DMS114 treated with DMSO at 0.1 percent for 48 hours (cell line): ENCODE measurements around the gene PRAME.
"Not testable (repeated sequence)": the region's sequence is repeated elsewhere in the genome, so short reads cannot be mapped to it uniquely, and the experiment has no call there.

Source experiments
- DNase-seq: peaks from one replicate; lab custom pipeline; 2025; ENCODE audit not compliant: unreplicated experiment; lab: John Stamatoyannopoulos, UW

PRAME gene

DNA sequence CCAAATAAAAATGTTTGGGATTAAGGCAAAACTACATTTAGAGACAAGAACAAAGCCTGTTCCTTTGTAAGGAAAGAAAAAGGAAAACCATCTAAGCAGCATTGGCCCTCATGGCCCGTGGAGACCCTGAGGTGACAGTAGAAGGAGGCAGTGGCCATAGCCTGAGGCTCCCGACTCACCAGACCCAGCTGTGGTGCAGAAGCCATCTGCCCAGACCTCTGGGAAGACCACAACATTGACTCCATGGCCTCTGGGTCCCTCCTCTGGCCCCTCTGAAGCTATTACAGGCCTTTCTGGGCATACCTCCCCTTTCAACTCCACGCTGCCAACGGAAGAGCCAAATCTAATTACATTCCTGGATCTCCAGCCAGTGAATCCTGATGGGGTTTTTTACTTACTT lies 6.4 kb downstream of the PRAME start:
- DNase-seq: no peak

DNA sequence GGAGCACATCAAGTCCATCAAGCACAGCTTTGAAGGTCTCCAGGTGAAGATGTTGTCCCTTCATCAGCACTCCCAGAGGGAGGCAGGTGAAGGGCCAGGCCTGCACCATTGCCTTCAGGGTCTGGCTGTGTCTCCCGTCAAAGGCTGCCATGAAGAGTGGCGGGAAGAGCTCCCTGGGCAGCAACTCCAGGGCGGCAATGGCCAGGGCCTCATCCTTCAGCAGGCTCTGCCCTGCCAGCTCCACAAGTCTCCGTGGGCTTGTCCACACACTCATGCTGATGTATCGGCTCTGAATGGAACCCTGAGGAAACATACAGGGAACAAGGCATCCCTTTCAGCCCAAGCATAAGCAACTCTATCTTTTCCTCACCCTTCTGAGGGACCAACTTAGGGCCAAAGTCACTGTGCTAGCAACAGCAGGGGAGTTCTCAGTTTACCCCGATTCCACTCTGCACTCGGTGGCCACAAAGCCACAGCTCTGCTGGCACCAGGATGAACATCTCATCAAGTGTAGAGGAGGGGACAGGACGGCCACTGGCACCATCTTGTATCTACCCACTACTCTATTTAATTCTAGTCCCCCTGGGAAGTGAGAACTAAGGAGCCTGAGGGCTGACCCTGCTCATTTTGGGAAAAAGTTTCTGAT lies 8.2 kb downstream of the PRAME start:
- DNase-seq: no peak

DNA sequence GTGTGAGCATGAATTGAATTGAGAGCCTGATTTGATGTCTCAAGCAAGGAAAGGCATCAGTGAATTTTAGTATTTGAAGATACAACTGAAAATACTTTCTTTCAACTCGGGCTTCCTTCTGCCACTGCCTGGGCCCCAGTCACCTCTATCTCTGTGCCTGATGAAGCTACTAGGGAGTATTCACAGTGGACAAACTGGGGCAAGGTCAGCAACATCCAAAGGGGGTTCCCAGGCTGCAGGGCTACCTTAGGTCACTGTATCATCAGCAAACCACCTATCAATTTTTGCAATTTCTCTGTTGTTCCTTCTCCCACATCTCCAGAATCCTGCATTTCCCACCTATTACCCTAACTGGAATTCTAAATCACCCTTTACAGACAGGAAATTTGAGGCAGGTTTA lies 10.2 kb downstream of the PRAME start:
- DNase-seq: no peak

DNA sequence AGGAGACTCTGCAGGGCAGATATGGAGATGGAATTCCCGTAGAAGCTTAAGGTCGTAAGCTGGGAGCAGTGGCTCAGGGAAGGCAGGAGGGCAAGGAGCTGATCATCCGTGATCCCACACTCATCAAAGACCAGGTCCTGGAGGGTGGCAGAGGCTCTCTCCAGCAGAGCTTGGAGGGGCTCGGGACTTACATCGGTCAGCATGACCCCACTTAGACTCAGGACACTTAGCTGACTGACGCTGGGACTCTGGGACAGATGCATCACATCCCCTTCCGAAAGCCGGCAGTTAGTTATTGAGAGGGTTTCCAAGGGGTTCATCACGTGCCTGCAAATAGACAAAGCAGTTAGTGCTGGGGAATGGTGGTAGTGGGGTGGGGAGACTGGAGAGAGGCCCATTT lies 10.7 kb downstream of the PRAME start:
- DNase-seq: no peak

DNA sequence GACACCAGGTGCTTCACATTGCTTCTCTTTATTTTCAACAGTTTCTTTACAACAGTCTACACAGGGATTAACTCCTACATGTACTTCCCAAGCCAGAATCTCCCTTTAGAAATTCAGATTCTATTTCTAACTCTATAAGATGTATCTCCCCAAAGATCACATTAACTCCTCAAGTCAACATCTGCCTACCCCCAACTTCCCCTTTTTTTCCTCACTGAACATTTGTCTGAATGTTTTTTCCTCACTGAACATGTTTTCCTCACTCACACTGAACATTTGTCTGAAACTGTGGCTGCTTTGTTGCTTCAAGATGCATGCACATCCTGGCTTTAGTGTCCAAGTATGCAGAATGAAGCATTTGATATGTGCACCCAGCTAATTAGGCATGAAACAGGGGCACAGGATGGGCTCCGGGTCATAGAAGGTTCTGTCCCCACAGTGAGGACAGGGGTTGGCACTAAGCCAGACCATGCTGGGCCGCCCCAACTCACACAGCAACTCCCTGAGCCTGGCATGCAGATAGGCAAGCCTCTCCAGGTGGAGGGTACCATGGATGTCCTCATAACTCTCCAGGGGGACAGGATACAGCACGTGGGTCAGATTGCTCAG lies 11.3 kb downstream of the PRAME start:
- DNase-seq: no peak

DNA sequence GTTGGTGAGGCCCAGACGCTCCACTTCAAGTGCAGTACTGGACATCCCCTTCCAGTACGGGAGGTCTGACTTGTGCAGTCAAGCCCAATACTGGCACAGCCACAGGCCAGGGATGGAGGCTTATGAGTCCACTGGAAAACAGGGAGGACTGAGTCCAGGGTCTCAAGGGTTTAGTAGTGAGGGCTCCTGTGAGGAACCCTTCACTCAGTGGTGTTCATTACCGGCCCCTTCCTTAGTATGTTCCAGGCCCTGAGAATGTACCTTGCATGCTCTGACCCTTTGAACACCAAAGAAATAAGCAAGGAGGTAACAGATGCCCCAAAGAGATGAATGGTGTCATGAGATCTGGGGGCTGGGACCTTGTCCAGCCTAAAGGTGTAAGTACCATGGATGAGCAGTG lies 11.8 kb downstream of the PRAME start:
- no peak for DNase-seq

DNA sequence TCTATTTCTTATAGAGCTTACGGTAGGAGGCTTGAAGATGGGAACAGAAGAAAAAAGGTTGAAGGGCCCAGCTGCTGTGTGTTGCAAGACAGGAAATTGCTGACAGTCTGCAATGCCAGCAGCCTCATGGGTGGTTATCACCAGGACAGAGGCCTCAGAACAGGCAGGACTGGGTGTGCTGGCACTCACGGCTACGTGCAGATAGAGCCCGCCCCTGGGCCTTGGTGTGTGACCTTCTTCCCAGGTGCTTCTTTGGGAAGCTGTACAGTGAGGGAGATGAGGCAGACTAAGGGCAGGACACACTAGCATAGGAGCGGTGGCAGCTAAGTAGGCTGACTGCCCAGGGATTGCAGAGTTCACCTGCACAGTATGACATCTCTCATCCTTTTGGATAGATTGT lies 12.6 kb downstream of the PRAME start:
- DNase-seq: no peak

DNA sequence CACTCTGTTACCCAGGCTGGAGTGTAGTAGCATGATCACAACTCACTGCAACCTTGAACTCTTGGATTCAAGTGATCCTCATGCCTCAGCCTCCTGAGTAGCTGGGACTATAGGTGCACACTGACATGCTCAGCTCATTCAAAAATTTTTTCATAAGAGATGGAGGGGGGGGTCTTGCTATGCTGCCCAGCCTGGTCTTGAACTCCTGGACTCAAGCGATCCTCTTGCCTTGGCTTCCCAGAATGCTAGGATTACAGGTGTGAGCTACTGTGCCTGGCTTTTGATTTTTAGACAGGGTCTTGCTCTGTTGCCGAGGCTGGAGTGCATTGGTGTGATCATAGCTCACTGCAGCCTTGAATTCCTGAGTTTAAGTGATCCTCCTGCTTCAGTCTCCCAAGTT lies 14.0 kb downstream of the PRAME start:
- no peak for DNase-seq

DNA sequence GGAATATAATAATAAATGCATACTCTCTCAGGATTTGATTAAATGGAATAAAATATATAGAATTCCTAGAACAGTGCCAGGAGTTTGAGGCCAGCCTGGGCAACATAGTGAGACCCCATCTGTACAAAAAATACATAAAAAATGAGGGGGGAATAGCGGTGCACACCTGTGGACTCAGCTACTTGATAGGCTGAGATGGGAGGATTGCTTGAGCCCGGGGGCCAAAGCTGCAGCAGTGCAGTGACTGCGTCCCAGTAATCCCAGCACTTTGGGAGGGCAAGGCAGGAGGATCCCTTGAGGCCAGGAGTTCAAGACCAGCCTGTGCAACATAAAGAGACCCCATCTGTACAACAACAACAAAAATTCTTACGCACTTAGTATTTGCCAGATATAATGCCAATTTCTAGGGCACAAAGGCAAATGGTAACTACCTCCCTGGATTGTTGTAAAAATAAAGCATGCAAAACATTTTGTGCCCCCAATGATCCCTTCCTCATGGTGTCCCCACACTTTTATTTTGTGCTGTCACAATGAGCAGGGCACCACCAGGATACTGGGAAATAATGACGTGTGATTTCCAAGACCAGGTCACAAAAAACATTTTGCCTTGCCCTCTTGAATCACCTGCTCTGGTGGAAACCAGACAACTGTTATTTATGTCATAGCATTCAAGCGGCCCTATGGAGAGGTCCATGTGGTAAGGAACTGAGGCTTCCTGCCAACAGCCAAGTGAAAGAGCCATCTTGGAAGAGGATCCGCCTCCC lies 20.7 kb downstream of the PRAME start:
- DNase-seq: no peak

DNA sequence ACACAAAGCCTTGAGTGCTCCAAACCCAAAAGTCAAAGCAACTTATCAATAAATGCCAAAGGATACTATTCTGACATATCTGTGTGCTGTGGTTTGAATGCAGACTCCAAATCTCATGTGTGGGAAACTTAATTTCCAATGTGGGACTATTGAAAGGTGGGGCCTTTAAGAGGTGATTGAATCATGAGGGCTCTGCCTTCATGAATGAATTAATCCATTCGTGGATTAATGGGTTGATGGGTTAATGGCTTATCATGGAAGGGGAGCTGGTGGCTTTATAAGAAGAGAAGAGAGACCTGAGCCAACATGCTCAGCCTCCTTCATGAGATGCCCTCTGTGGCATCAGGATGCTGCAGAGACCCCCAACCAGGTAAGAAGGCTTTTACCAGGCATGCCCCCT lies 22.1 kb downstream of the PRAME start:
- no peak for DNase-seq

DNA sequence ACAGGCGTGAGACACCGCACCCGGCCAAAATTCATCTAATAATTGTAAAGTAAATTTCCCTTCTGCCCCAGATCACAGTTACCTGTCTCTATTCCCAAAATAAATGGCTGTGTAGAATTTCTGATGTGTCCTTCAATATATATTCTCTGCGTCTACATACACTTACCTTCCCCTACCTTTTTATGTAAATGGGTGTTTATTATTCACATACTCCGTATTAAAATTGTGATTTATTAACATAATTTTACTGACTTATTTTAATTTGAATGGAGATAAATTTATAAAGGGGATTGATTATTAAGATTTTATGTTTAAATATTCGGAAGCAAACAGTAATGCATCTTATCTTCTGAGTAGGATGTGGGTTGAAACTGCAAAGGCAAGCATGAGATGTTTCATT lies 22.6 kb downstream of the PRAME start:
- no peak for DNase-seq

DNA sequence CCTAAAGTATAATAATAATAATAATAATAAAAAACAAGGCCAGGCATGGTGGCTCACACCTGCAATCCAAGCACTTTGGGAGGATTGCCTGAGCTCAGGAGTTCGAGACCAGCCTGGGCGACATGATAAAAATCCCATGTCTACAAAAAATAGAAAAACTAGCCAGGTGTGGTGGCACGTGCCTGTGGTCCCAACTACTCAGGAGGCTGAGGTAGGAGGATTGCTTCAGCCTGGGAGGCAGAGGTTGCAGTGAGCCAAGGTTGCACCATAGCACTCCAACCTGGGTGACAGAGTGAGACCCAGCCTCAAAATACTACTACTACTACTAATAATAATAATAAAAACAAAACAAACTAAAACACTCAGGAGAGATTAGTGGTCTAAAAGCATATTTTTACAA lies 23.4 kb downstream of the PRAME start:
- no peak for DNase-seq

DNA sequence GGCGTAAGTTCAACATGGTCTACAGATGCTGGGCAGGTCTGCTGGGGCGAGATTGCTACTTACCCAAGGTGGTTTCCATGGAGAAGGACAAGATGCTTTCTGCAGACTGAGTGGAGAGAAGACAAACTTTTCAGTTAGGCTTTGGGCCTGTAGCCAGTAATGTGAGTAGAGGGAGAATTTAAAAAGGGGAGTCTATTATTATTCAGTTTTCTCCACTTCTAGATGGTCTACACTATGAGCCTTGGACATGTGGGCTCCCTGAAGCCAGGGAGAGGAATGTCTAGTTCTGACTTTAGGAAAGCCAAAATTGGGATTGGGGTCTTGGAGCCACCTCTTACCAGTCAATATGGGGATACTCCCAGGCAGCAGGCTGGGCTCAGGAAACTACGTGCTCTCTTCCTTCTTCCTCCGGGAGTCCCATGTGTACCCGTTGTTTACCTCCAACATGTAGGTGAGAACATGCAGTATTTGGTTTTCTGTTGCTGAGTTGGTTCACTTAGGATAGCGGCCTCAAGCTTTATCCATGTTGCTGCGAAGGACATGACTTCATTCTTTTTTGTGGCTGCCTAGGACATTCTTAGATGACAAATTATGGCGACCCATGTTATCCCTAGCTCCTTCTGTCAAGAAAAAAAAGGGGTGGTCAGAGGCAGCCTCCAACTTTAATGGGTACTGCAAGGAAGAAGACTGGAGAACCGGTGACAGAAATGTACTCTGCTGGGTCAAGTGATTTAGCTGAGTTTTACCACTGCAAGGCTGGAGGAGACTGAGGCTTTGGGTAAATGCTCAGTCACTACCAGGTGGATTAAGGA lies 24.3 kb downstream of the PRAME start:
- DNase-seq: no peak

DNA sequence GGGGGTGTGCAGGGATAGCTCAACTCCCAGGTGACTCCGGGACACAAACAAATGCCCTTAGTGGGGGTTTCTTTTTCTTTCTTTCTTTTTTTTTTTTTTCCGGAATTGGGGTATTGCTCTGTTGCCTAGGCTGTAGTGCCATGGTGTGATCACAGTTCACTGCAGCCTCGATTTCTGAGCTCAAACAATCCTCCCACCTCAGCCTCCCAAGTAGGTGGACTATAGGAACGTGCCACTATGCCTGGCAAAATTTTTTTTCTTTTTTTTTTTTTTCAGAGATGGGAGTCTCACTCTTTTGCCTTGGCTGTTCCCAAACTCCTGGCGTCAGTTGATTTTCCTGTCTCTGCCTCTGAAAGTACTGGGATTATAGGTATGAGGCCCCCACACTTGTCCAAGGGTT lies 25.2 kb downstream of the PRAME start:
- DNase-seq: no peak

DNA sequence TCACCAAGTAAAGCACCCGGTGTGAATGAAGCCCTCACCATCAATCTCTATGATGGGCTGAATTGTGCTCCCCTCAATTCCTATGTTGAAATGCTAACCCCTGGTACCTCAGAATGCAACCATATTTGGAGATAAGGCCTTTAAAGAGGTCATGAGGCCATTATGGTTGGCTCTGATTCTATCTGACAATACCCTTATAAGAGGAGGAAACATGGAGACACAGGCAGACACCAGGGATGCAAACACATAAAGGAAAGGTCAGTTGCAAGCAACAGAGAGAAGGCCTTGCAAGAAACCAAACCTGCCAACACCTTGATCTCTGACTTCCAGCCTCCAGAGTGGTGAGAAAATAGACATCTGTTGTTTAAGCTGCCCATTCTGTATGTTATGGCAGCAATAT lies 25.6 kb downstream of the PRAME start:
- no peak for DNase-seq

DNA sequence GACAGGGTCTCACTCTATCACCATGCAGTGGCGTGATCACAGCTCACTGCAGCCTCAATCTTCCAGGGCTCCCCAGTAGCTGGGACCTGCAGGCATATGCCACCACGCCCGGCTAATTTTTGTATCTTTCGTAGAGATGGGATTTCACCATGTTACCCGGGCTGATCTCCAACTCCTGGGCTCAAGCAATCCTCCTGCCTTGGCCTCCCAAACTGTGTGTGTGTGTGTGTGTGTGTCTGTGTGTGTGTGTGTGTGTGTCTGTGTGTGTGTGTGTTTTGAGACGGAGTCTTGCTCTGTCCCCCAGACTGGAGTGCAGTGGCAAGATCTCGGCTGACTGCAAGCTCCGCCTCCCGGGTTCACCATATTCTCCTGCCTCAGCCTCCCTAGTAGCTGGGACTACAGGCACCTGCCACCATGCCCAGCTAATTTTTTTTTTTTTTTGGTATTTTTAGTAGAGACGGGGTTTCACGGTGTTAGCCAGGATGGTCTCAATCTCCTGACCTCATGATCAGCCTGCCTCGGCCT lies 26.5 kb downstream of the PRAME start:
- not testable (repeated sequence) for DNase-seq

DNA sequence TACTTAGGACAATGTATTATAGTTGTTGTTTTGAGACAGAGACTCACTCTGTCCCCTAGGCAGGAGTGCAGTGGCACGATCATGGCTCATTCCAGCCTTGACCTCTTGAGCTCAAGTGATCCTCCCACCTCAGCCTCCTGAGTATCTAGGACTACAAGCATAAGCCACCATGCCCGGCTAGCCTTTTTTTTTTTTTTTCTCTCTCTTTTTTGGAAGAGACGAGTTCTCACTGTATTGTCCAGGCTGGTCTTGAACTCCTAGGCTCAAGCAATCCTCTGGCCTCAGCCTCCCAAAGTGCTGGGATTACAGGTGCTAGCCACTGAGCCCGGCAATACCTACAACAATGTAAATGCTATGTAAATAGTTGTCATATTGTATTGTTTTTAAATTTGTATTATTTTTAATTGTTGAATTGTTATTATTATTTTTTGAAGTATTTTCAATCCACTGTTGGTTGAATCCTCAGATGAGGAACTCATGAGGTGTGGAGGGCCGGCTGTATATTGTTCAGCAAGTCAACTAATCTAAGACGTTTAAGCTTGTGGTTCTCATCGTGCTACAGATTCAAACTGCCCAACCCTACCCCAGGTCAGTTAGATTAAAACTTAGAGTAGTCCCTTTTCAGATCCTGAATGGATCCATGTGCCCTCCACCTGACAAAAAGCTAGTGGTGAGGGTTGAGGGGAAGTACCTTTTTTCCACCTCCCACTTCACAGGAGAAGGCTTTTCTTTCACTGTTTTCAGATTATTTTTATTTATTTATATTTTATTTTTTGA lies 27.1 kb downstream of the PRAME start:
- no peak for DNase-seq

DNA sequence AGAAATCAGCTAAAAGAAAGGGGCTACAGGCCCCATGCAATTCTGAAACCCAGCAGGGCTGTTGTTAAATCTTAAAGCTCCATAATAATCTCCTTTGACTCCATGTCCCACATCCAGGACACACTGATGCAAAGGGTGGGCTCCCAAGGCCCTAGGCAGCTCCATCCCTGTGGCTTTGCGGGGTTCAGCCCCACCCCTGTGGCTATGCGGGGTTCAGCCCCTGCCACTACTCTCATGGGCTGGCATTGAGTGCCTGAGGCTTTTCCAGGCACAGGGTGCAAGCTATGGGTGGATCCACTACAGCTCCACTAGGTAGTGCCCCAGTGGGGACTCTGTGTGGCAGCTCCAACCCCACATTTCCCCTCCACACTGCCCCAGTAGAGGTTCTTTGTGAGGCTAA lies 30.3 kb downstream of the PRAME start:
- DNase-seq: no peak

DNA sequence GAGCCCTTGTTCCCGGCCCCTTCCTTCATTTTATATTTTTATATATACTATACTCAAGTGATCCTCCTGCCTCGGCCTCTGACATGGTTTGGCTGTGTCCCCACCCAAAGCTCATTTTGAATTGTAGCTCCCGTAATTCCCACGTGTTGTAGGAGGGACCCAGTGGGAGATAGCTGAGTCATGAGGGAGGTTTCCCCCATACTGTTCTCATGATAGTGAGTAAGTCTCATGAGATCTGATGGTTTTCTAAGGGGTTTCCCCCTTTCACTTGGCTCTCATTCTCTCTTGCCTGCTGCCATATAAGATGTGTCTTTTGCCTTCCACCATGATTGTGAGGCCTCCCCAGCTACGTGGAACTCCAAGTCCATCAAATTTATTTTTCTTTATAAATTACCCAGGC lies 31.8 kb downstream of the PRAME start:
- no peak for DNase-seq

DNA sequence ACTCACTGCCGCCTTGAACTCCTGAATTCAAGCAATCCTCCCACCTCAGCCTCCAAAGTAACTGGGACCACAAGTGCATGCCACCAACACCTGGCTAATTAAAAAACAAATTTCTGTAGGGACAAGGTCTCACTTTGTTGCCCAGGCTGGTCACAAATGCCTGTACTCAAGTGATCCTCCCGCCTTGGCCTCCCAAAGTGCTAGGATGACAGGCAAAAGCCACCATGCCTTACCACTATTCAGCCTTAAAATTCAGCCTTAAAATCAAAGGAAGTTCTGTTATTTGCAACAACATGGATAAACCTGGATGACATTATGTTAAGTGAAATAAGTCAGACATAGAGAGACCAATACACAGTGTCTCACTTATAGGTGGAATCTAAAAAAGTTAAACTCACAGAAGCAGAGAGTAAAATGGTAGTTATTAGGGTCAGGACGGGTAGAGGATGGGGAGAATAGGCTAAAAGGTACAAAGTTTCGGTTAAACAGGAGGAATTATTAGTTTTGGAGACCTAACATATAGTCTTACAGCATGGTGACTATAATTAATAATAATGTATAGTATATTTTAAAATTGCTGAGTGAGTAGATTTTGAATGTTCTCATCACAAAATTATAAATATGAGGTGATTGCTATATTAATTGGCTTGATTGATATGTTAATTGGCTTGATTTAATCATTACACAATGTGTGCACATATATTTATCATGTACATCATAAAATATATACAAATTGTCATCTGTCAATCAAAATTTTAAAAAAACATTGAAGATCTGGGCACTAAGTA lies 32.7 kb downstream of the PRAME start:
- DNase-seq: no peak
